AG04450 (cell line): ENCODE data around the gene FOXO3. TPM values are rescaled to one million over a fixed set of nuclear protein-coding genes. Genes with fewer than 3 reads are reported as not detected.
A peak's percentile ranks its signal among the peaks of the same experiment; 100 is the strongest.

Source experiments
- CTCF ChIA-PET: fragments of 300-600, 350-600 bp; formaldehyde crosslinking; extraction: SDS; loops from one replicate; lab custom pipeline; 2022; ENCODE audit warnings: antibody characterized with exemption, inconsistent platforms; lab: Charles Lee
- POLR2A ChIA-PET: fragments of 350-600 bp; formaldehyde crosslinking; extraction: SDS; loops from one replicate; lab custom pipeline; 2021; ENCODE audit warnings: antibody characterized with exemption, inconsistent platforms; lab: Yijun Ruan, JAX
- DNase-seq: peaks from one replicate; pipeline ENCODE4 v3.0.0-alpha.2; 2011; ENCODE audit warnings: low read depth, low spot score
- H3K27ac ChIP-seq: one replicate; pipeline ENCODE4 v1.5.1; 2012; ENCODE audit warnings: low read depth, low read length, control low read depth
- H3K27me3 ChIP-seq: one replicate; pipeline ENCODE4 v1.6.0; 2012; ENCODE audit warnings: low read length; ENCODE audit not compliant: control insufficient read depth, insufficient read depth
- H3K4me3 ChIP-seq: 2 replicates; pipeline ENCODE4 v1.5.1; 2011; ENCODE audit warnings: mild to moderate bottlenecking, low read depth, low read length, control low read depth
- H3K9me3 ChIP-seq: 2 replicates; pipeline ENCODE4 v1.5.1; 2012; ENCODE audit warnings: low read length; ENCODE audit not compliant: control insufficient read depth, insufficient read depth
- polyA plus RNA-seq: library from polyadenylated mRNA; depleted of rRNA; stranded (reverse); fragments of >200 nt; gene quantifications from 2 replicates; pipeline ENCODE4 v1.2.3, GENCODE V29; 2011
- TF ChIP-seq, protein P1 (sequence below): IDR thresholded peaks from 2 replicates; pipeline ENCODE4 v1.5.1; 2011; ENCODE audit warnings: low read depth, low read length, control low read depth, inconsistent platforms

FOXO3 gene
- polyA plus RNA-seq, 1 experiment = 32.7 TPM

DNA sequence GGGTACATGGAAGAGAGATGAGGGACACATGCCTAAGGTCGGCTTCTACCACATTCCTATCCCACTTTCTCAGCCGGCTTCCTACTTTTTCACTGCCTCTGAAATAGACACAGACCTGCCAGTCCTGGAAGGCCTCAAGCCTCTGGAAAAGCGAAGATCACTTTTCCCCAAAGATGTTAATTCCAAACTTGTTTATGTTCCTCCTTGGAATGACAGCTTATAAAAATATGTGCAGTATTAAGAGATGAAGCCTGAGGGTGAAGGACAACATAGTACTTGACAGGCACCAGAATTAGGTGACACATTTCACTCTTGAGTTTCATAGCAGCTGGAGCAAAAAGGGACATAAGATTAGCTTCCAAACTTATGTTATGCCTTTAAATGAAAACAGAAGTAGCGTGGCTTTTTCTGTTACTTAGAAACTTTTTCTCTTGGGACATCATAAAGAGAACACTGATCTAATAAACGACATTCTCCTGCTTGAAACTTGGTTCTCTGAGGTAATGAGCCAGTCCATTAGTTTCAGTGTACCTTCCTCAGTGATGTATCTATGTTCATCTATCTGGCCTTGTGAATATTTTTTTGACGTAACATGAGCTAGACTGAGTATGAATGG, 25.3 kb downstream of the FOXO3 start:
- Histone ChIP-seq H3K27me3 (no peaks in the 10 kb centered on the region), H3K4me3 (no peak overlapping the region), H3K27ac (no peak overlapping the region), H3K9me3 (no peaks in the 10 kb centered on the region)
- no peak for DNase-seq
- ChIA-PET CTCF (interaction anchor here (1.4 kb wide), 1 partner anchor 250 kb away, joined by 3 read pairs; no protein-coding TSS in a partner anchor), POLR2A (no interaction called here)
- TF ChIP-seq, protein P1, sequence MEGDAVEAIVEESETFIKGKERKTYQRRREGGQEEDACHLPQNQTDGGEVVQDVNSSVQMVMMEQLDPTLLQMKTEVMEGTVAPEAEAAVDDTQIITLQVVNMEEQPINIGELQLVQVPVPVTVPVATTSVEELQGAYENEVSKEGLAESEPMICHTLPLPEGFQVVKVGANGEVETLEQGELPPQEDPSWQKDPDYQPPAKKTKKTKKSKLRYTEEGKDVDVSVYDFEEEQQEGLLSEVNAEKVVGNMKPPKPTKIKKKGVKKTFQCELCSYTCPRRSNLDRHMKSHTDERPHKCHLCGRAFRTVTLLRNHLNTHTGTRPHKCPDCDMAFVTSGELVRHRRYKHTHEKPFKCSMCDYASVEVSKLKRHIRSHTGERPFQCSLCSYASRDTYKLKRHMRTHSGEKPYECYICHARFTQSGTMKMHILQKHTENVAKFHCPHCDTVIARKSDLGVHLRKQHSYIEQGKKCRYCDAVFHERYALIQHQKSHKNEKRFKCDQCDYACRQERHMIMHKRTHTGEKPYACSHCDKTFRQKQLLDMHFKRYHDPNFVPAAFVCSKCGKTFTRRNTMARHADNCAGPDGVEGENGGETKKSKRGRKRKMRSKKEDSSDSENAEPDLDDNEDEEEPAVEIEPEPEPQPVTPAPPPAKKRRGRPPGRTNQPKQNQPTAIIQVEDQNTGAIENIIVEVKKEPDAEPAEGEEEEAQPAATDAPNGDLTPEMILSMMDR = no peak

DNA sequence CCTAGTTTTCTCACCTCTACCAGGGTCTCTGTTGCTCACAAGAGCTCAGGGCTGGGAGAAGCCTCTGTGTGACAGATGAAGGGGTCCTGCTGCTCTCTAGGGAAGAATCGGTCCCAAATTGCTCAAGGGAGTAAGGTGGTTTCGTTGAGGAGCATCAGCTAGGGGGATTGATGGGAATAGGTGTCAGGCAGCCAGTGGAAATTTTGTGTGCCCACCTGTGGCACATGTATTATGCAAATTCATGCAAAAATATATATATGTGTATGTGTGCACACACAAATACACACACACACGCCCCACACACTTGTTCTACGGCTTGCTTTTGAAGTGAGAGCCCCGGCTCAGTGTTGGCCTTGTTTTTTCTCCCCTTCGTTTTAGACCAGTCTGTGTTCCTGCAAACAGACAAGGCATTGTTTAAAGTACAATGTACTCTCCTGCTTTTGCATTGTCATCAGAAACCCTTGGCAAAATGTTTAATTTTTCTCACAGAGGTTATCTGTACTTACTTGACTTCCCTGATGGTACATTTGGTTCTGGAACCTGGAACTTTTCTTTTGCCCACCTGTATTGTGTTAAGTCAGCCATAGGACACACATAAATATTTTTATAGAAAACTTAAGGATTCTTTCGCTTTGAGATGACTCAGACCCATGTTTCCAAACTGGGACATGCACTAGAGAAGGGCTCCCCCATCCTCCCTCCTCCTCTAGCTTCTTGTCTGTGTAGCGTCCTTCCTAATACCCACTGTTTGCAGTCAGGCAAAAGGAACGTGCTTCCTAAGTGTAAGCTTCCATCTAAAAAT, 26.7 kb downstream of the FOXO3 start:
- CTCF ChIA-PET = interaction anchor here (1.0 to 1.5 kb wide), 3 partner anchors 24 to 248 kb away, joined by 3 to 5 read pairs (median 3); no protein-coding TSS in a partner anchor
- peak overlapping the region; percentile 63 for H3K27ac ChIP-seq

DNA sequence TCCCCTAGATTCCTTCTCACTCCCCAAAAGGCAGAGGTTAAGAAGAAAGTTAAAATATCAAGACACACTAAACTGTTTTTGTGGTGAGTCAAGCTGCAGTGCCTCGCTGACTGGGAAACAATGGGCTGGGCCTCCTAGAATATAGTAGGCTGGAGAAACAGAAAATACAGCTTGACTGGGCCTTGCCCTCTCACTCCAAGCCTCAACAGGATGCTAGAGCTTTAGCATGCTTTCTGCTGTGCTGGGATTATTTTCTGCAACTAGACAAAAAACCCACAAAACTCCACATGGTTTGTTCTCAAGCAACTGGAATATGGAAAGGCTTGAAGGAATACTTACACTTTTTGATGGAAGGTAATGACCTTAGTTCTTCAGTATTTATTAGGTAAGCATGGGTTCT, 27.9 kb downstream of the FOXO3 start:
- no peak for DNase-seq
- TF ChIP-seq, protein P1 = no peak
- no peaks in the 10 kb centered on the region for H3K27me3 ChIP-seq
- H3K4me3 ChIP-seq = no peak overlapping the region
- peak overlapping the region; percentile 48 for H3K27ac ChIP-seq
- no peaks in the 10 kb centered on the region for H3K9me3 ChIP-seq
- ChIA-PET POLR2A (interaction anchor here (1.1 to 2.4 kb wide), 3 partner anchors 26 to 32 kb away, joined by 3 to 9 read pairs (median 4); partner anchors contain the start of gene FOXO3), CTCF (interaction anchor here (1.3 to 1.5 kb wide), 2 partner anchors 26 to 247 kb away, joined by 3 to 5 read pairs; no protein-coding TSS in a partner anchor)

More for the DNA sequence above, 26.7 kb downstream of the FOXO3 start:
- DNase-seq = peak; percentile 70
- no peaks in the 10 kb centered on the region for H3K27me3 ChIP-seq
- TF ChIP-seq, protein P1 = no peak
- H3K9me3 ChIP-seq = no peaks in the 10 kb centered on the region
- POLR2A ChIA-PET = interaction anchor here (0.7 to 1.5 kb wide), 5 partner anchors 25 to 35 kb away, joined by 3 to 7 read pairs (median 4); partner anchors contain the start of gene FOXO3
- H3K4me3 ChIP-seq = no peak overlapping the region; the same call in 1 of the 2 replicates

DNA sequence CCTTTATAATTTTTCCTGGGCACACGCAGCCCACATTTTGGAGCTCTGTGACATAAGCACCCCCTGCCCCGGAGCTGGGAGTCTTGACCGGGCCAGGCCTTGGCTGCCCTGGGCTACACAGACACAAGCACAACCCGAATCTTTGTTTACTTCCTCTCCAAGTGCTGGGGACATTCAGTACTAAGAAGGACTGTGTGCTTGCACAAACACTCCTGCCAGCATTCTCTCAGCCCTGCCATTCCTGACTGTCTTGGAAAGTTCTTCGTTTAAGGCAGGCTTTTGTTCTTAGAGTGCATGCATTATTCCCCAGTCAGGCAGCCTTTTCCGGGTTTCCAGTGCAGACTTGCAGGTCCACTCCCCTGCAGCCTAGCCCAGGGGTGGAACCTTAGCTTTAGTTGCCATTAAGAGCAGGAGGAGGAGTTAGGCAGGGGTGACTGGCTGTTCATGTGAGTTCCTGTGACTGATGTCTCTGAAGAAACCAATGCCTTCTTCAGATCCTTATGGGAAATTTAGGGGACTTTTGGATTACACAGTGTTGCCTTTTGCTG, 28.6 kb downstream of the FOXO3 start:
- Histone ChIP-seq H3K27me3 (no peaks in the 10 kb centered on the region), H3K9me3 (no peaks in the 10 kb centered on the region), H3K4me3 (no peak overlapping the region), H3K27ac (peak overlapping the region; percentile 53)
- POLR2A ChIA-PET = interaction anchor here (0.6 to 2.4 kb wide), 2 partner anchors 13 to 29 kb away, joined by 3 to 9 read pairs; partner anchors contain the start of gene FOXO3
- TF ChIP-seq, protein P1 = no peak
- no peak for DNase-seq
- CTCF ChIA-PET = interaction anchor here (1.5 kb wide), 1 partner anchor 27 kb away, joined by 3 read pairs; no protein-coding TSS in a partner anchor
